HG02610 (cell line): ENCODE data around the gene ZNF724.
"Not testable (repeated sequence)": the region's sequence is repeated elsewhere in the genome, so short reads cannot be mapped to it uniquely, and the experiment has no call there.

Experiments used
- ATAC-seq: cut with Tn5 transposase; IDR thresholded peaks from one replicate; pipeline ENCODE4 v1.9.1; 2021; ENCODE audit warnings: mild to moderate bottlenecking, moderate library complexity; ENCODE audit not compliant: unreplicated experiment

Gene ZNF724

GRCh38 chr19:23249911-23250649 is at the start of gene ZNF724:
ZNF724 (minus strand) TSS chr19:23250394; CDS start chr19:23250242, 152 bp downstream.
- ATAC-seq = peak; percentile 100

DNA sequence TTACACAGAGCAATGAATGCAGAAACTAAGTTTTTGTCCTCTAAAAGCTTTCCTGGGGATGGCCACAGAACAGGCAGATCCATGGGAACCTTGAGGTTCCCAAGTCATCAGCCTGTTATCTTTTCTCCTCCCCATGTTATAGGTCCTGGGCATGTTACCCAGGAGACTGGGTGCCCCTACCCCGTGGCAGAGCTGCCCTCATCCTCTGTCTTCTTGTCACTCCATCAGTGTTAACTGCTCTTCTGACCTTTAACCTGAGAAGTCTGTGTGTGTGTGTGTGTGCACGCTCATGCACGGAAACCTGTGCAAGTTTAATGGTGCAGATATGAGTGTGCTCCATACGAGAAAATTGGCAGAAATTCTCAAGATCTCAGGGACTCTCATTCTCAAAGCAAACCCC is 43.9 kb upstream of the ZNF724 start:
- ATAC-seq = no peak

- ATAC-seq = not testable (repeated sequence)
These were observed 39.8 kb upstream of the ZNF724 start for GRCh38 chr19:23289966-23290365.

GRCh38 chr19:23287620-23288019 is 37.4 kb upstream of the ZNF724 start:
- ATAC-seq = no peak

DNA sequence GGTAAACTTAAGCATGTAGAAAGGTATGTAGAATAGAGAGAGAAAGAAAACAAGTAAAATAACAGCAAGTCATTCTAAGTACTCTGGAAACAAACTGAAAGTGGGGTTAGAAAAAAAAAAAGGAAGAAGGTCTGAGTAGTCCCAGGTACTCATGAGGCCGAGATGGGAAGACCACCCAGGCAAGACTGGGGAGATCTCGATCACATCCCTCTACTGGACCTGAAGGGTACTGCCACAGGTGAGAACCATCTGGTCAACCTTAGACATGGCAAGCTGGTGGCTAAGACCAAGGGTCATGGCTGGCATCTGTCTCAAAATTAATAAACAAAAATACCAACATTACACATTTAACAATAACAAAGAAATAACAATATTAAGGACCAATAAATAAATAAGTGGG is 36.3 kb upstream of the ZNF724 start:
- ATAC-seq = no peak

DNA sequence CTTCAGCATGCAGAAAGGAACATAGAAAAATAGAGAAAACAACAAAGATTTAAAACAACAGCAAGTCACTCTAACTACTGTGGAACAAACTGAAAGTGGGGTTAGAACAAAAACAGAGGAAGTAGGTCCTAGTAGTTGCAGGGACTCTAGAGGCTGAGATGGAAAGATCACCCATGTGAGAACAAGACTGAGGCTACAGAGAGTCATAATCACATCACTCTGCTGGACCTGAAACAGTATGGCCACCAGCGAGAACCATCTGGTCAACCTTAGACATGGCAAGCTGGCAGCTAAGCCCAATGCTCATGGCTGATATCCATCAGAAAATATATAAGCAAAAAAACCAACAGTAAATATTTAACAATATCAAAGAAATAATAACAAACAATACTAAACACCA is 35.8 kb upstream of the ZNF724 start:
- no peak for ATAC-seq

GRCh38 chr19:23285326-23285725 is 35.1 kb upstream of the ZNF724 start:
- ATAC-seq = not testable (repeated sequence)

DNA sequence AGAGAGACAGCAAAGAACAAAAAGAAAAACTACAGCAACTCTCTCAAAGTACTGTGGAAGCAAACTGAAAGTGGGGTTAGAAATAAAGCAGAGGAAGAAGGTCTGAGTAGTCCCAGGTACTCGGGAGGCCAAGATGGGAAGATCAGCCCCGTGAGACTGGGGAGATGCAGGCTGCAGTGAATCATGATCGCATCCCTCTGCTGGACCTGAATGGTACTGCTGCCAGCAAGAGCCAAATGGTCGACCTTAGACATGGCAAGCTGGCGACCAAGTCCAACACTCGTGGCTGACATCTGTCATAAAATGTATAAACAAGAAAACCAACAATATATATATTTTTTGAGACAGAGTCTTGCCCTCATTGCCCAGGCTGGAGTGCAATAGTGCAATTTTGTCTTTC is 33.7 kb upstream of the ZNF724 start:
- no peak for ATAC-seq

DNA sequence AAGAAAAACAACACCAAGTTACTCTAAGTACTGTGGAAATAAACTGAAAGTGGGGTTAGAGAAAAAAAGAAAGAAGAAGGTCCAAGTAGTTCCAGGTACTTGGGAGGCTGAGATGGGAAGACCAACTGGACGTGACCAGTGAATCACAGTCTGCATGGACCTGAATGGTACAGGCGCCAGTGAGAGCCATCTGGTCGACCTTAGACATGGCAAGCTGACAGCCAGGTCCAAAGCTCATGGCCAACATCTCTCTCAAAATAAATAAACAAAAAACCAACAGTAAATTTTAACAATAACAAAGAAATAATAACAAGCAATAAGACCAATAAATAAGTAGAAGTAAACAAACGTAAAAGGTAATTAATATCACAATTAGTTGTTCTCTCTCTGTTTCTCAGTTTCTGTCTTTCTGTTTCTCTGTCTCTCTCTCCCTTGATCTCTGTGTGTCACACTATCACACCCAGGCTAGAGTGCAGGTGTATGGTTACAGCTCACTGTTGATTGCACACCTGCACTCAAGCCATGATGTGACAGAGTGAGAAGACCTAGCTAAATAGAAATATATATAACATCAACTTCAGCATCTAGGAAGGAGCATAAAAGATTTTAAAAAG is 31.6 kb upstream of the ZNF724 start:
- ATAC-seq = no peak

DNA sequence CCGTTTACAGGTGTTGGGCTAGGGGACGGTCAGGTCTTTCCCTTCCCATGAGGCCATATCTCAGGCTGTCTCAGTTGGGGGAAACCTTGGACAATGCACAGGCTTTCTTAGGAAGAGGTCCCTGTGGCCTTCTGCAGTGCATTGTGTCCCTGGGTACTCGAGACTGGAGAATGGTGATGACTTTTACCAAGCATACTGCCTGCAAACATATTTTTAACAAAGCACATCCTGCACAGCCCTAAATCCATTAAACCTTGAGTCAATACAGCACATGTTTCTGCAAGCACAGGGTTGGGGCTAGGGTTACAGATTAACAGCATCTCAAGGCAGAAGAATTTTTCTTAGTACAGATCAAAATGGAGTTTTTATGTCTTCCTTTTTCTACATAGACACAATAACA is 27.9 kb upstream of the ZNF724 start:
- ATAC-seq = not testable (repeated sequence)

DNA sequence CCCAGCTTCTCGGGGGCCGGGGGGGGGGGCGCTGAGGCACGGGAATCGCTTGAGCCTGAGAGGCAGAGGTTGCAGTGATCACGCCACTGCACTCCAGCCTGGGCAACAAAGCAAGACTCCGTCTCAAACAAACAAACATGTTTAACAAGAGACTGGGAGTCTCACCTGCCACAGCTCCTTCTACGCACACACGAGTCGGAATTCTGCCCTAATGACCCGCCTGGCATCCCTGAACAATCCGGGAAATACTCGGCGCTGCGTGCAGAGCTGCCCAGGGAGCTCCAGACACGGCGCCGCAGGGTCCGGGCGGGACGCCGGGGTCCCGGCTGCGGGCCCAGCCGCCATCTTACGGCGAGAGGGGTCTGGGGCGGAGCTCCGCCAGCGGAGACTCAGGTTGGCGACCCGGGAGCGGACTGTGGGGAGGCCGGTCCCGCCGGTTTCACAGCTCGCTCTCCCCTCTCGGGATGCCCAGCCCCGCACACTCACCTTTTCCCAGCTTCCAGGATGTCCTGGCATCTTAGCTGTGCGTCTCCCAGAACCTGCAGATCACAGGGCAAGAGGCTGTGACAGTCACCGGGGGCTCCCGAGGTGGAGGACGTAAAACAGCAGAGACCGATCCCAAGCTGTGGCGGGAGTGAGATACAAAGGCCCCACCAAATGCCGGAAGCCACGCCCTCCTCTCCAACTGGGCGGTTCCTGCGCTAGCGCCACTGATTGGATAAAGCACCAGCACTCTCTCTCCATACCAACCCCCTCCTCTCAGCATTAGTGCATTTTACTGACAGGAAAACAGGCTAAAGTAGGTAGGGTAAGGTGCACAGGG is 23.6 kb upstream of the ZNF724 start:
- peak; percentile 98 for ATAC-seq

- ATAC-seq = no peak
These were observed 22.9 kb upstream of the ZNF724 start for GRCh38 chr19:23273022-23273589.

DNA sequence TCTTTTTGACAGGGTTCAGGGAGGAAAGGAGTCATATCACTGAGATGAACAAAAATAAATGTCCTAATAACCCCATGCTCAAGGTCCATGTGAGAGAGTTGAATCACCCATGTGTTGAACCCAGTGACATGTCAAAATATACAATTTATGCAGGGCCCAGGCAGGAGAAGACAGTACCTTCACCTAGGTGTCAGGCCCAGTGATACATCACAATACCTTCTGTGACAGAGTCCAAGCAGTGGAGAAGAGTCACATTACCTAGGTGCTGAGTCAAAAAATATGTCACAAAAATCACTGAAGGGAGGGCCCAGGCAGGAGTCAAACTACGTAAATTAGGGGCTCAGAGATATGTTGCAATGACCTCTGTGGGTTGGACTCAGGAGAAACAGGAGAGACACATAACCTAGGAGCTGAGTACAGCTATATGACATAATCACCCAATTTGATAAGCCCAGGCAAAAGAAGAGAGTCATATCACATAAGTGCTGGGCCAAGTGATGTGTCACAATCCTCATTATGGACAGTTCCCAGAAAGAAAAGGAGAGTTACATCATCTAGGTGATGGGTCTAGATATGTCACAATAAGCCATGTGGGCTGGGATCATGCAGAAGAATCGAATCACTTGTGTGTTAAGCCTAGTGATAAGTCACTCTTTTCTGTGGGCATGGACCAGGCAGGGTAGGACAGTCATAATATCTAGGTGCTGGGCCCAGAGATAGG is 13.8 kb upstream of the ZNF724 start:
- no peak for ATAC-seq

DNA sequence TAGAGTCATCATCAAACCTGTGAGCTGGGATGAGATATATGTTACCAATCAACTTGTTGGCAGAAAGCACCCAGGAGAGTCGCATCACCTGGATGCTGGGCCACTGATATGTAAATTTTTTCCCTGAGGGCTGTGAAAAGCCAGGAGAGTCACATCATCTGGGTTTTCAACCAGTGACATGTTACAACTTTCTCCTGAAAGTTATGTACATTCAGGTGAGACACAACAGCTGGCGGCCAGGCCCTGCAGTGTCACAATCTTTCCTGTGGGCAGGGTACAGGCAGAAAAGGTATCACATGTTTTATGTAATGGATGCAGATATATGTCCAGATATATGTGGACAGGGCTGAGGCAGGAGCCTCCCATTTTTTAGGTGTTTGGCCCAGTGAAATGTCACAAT is 13.2 kb upstream of the ZNF724 start:
- ATAC-seq = no peak

- no peak for ATAC-seq
These were observed 12.7 kb upstream of the ZNF724 start for GRCh38 chr19:23262920-23263319.

- ATAC-seq = no peak
These were observed 11.4 kb upstream of the ZNF724 start for GRCh38 chr19:23261496-23262020.

DNA sequence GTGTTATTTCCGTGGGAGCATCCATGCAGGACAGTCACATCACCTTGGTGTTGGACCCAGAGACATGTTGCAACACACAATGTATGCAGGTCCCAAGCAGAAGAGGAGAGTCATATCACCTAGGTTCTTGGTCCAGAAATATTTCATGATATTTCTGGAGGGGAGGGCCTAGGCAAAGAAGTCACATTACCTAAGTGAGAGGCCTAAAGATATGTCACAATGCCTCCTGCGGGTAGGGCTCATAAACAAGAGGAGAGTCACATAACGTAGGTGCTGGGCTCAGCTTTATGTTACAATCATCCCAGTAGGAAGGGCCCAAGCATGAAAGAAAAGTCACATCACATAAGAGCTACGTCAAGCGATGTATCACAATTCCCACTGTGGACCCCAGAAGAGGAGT is 10.8 kb upstream of the ZNF724 start:
- ATAC-seq = no peak

GRCh38 chr19:23259961-23260360 is 9.8 kb upstream of the ZNF724 start:
- no peak for ATAC-seq

GRCh38 chr19:23255700-23256099 is 5.5 kb upstream of the ZNF724 start:
- no peak for ATAC-seq

DNA sequence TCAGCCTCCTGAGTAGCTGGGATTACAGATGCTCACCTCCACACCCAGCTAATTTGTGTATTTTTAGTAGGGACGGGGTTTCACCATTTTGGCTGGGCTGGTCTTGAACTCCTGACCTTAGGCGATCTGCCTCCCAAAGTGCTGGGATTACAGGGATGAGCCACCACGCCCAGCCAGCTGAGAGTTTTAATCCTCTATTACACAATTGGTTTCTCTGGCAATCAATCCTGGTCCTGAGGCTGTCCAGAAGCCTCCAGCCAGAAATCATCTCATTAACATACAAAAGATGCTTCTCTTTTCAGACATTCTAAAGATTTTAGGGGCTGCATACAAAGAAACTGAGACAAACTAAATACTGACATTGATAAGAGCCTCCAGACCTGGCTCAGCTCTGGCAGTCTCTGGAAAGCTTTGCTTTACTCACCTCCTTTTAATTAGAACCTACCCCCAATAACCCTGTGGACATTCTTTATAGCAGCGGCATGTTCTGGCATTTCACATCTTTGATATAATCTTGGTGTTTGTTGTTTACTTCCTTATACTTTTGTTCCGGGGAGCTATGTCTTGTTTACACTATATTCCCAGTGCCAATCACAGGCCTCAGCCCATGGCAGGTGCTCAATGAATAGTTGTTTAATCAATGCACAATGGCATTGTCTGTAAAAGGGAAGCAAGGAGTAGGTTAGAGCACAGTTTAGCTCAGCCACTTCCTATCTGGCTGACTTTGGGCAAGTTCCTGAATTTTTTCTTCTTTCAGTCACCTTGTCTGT is 4.1 kb upstream of the ZNF724 start:
- no peak for ATAC-seq
